Measurements from ENCODE around the gene LY6G5C.
A peak's percentile ranks its signal among the peaks of the same experiment; 100 is the strongest.

Gene LY6G5C

DNA sequence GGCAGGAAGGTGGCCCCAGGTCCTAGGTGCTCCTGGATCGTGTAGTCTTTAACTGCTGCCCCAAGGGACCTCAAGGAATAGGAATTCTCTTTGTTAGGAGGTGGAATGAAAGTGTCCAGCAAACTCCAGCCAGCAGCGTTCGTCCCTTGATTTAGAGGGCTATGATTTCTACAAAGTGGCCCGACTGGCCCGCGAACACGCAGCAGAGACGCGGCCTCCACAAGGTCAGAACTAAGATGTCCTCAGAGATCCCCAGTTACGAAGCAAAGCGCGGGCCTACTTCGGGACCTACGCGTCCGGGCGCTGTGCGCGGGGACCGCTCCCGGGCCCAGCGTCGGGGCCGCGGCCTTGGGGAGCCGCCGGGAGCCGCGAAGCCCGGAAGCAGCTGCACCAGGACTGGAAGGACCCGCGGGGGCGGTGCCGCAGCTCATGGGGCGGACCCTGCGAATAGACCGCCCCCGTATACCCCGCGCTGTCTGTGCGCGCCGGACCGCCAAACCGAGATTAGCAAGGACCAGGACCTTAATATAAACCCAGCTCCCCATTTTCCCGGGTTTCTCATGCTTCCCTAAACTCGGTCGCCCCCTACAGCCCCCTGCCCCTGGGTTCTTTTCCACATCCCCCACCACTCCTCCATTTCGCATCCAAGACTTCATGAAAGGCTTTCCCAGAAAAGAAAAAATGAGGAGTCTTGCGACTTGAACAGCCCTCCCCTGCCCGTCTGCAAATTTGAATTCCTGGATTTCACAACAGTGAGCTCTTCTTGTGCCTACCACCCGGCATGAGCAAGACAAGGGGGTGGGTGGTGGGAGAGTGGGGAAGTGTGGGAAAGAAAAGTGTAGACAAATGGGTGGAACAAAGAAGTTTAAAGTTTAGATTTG, 20.2 kb downstream of the LY6G5C start, which contains the start of gene C6orf47:
Gene C6orf47, minus strand, starts transcription at position 398 of the 881 bp plus-strand sequence. CDS start 831 bp downstream, outside the sequence.
- DNase-seq, result peak; percentile 33

DNA sequence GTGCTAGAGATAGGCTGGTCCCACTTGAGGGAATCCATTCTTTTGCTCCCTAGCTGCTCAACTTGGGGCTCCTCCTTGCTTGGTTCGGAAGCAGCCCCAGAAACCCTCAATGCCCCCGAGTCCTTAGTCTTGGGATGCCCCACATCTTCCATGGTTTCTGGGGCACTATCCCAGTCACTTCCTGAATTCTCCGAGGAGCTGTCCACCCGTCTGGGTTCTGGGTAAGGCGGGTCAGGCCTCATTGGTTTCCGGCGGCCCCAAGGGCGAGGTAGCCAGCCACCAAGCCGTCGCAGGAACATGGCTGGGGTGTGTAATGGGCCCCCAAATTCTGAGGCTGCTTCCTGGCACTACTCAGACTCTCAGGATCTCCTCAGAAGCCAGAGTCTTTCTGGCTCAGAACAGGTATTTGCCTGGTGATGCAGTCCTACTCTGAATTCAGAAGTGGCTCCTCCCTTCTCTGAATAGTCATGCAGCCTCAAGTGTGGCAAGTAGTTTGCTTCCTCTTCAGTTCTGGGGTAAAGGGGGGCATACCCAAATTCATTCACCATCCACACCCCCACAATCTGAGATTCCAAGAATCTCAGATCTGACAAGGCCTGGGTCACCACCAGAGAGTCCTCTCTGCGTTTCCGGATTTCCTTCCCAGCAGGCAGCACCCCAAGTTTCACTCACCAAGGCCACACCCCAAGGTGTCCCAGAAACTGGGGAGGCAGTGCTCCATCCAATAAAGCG, 21.1 kb downstream of the LY6G5C start:
- no peak for DNase-seq

GRCh38 chr6:31658983-31659648, 21.8 kb downstream of the LY6G5C start:
- DNase-seq, result no peak

- DNase-seq, result no peak
Measured at GRCh38 chr6:31658158-31658688, 22.6 kb downstream of the LY6G5C start.

DNA sequence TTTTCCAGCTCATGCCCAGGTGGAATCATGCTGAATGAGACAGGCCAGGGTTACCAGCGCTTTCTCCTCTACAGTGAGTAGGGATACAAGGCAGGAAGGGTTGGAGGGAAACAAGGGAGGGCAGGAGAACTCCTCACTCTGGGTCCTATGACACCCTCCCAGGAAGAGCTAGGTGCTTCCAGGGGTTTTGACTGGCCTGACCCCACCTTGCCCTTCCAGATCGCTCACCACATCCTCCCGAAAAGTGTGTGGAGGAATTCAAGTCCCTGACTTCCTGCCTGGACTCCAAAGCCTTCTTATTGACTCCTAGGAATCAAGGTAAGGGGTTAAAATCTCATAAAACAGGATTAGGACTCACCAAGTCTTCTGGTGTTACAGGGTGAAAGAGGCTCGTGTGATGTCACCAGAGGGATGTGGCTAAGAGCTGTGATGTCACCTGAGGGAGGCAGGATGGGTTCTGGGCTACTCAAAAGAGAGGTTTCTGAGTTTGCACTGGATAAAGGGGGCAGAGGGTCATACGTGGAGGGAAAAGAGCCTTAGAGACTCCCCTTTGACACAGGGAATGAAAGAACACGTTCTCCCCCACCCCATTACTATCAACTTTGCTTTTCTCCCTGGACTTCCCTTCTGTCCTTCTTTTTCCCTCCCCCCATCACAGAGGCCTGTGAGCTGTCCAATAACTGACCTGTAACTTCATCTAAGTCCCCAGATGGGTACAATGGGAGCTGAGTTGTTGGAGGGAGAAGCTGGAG, 23.3 kb downstream of the LY6G5C start:
- no peak for DNase-seq

DNA sequence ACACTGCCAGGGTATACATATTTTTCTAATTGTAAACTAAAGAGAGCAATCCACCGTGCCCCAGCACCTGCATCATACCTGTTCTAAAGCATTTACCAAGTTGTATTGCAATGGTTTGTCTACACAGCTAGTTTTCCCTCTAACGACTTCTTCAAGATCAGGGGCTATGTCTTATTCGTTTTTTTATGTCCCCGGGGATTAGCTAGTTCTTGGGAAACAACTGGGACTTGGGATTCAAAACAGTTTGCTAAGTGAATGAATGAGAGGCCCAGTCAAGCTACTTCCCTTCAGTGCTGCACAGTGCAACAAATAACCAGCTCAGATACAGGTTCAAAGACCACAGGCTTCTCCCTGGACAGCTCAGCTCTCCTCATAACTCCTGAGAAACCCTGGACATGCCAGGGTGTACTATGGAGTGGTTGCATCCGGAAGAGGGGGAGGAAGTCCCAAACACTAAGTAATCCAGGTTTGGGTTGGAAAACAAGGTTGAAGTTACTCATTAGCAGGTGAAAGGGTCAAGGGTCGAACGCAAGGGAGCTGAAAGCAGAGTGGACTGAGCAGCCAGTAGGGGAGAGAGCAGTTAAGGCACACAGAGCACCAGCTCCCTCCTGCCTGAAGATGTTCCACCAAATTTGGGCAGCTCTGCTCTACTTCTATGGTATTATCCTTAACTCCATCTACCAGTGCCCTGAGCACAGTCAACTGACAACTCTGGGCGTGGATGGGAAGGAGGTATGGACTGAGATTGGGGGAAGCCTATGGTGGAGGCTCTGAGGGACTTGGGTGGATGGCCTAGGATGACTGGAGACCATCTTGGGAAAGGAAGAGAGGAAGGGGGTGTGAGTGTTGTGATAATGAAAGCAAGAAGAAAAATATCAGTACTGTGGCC, 25.3 kb downstream of the LY6G5C start, which contains the start of gene APOM:
Gene APOM, plus strand, starts transcription at position 546 of the 889 bp plus-strand sequence. Its CDS starts 73 bp downstream, at position 619.
- DNase-seq, result no peak

DNA sequence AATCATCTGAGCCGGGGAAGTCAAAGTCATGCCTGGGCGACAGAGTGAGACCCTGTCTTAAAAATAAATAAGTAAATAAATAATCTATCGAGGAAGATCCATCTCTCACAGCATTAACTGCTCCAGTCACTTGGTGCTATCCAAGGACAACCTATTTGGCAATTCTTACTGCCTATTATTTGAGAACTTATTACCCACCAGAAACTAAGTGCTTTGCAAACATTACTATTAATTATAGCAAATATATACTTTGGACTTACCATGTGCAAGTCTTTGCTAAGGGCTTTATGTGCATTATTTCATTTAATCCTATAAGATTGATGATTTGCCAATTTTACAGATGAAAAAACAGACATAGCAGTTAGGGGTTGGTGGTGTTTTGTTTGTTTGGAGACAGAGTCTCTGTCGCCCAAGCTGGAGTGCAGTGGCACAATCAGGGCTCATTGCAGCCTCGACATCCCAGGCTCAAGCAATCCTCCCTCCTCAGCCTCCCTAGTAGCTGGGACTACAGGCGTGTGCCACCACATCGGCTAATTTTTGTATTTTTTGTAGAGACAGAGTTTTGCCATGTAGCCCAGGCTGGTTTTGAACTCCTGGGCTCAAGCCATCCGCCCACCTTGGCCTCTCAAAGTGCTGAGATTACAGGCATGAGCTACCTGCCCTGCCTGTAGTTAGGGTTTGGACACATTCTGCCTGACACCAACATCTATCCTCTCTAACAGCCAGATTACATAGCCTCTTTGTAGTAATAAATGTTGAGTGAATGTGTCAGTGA, 26.1 kb downstream of the LY6G5C start:
- no peak for DNase-seq

DNA sequence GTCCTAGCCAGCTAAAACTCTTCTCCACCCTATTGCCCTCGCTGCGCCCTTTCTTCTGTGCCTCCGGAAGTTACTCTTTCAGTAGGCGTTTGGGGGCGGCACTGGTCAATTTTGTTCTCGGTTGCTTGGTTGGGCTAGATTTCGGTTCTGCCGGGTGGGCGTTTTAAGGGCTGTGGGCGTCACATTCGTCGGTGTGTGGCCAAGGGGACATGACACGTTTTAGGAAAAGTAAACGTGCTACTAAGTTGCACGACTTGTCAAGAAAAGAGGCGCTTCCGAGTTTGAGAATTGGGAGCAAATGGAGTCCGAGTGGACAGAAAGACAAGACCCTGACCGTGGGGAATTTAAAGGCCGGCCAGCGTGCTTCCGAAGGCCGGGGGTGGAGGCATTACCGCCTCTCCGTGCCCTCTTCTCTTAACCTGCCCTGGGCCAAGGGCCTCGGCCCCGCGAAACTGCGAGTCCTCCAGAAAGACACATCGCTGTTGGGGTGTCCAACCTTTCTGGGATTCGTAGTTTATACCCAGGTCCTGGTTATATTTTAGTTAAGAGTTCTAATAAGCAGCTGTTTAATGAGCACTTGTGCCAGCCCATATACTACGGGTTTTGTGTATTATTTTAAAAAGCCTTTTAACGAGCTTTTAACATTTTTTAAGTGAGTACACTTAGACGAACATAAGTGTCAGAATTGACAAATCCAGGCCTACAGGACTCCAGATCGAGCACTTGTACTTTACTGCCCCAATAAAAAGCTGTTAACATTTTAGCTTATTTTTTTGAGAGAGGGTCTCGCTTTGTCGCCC, 27.7 kb downstream of the LY6G5C start:
- DNase-seq, result no peak

- peak; percentile 63 for DNase-seq
Measured at GRCh38 chr6:31651602-31652191, 29.2 kb downstream of the LY6G5C start.

DNA sequence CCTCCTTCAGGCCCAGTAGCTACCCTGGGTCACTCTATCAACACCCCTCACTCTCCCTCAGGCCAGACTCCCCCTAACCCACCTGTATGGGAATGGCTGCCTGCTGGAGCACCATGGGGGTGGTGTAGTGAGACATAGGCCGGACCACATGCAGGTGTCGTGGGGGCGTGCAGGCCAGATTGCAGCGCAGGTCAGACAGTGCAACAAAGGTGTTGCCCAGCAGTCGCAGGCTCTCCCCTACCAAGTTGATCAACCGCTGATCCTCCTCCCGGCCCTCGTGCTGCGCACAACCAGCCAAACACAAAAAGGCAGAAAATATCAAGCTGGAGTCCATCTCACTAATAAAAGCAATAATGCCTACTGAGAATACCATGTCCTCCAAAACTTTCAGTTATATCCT, 35.5 kb downstream of the LY6G5C start:
- DNase-seq, result no peak

- DNase-seq, result no peak
Measured at GRCh38 chr6:31643818-31644454, 36.9 kb downstream of the LY6G5C start.

GRCh38 chr6:31642798-31643570, 37.9 kb downstream of the LY6G5C start:
- no peak for DNase-seq

GRCh38 chr6:31641370-31641769, 39.5 kb downstream of the LY6G5C start:
- DNase-seq, result no peak

DNA sequence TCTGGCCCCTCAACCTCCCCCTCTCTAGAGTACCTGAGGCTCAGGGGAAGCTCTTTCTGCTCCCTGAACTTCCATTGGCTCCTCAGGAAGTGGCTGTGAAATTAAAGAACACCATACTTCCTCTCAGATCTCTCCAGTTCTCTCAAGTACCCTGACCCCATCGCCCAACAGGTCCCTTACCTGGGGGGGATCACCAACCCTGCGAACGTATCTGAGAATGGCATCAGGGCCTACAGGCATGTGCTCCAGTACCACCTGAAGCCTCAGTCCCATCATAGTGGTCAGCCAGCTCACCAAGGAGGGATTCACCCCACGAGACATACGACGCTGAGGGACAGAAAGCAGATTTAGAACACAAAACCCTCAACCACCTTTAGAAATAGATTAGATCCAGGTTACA, 40.3 kb downstream of the LY6G5C start:
- DNase-seq, result no peak

DNA sequence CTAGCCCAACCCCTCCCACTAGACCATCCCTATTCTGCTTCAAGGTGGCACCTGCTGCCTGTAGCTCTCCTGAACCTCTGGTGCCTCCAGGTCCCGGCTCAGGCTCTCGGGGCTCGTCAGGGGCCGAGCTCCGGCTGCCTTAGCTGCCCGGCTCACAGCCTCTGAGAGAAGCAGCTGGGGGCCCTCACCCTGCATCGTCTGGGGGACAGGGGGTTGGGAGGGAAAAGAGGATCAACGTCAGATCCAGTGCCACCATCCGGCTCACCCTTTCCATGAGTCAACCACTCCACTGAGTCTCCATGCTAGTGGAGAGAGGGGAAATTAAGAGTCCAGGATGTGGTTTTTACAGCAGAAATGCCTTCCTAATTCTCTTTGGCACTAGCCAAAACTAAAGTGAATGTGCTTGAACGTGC, 41.4 kb downstream of the LY6G5C start:
- no peak for DNase-seq

GRCh38 chr6:31639043-31639442, 41.8 kb downstream of the LY6G5C start:
- DNase-seq, result no peak

DNA sequence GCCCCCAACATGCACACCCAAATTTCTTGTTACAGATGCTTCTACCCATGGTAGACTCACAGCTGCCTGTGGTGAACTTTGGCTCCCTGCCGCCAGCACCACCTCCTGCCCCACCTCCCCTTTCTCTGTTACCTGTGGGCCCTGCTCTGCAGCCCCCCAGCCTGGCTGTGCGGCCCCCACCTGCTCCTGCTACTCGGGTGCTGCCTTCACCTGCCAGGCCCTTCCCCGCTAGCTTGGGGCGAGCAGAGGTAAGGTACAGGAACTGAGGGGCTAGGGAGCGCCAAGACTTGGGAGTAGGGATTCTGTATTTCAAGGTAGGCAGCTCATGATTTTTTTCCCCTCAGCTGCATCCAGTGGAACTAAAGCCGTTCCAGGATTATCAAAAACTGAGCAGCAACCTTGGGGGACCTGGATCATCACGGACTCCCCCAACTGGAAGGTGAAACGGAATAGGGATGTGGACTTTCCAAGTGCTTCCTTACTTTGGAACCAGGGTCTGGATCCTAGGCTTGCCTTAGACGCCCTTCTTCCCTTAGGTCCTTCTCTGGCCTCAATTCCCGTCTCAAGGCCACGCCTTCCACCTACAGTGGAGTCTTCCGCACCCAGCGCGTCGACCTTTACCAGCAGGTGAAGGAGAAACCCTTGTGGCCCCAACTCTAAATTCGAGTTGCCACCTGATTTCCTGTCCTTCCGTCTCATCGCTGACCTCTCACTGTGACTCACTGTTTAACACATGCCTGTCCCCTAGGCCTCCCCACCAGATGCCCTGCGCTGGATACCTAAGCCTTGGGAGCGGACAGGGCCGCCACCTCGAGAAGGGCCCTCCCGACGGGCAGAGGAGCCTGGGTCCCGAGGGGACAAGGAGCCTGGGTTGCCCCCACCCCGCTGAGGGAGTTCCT, 43.9 kb downstream of the LY6G5C start:
- DNase-seq, result no peak

Data from KG1 (cell line).